ENCODE results near the gene TMED1.
"Not testable (repeated sequence)": the region's sequence is repeated elsewhere in the genome, so short reads cannot be mapped to it uniquely, and the experiment has no call there.

TMED1 gene

DNA sequence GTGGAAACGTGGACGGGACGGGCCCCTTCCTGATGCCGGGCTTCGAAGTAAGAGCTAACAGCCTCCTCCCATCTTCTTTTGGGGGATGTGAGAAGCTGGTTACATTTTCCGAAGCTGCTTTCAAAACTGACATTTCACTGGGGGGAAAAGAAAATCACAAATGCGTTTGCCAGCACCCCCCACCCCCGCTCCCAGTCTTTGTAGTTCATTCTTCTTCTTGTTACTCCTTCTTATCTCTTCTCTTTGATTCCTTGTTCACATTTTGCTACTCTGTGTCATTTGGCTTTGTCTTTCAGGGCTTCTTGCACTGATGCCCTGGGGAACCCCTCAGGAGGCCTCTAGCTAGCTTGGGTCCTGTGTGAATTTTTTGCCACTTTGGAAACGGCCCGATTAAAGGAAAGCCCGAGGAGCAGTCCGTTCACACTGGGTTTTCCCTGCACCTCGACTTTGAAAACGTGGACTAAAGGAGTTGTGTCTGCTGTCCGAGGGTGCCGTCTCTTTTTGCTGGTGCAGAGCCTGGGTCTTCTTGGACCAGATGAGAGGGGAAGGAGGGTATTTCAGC is 36.6 kb upstream of the TMED1 start:
- Histone ChIP-seq H3K4me3 (ENCODE audit: low read length in 2 of 2) (peak overlapping the region; percentile 52 to 78), H3K36me3 (ENCODE audit: control insufficient read depth in 2 of 2, insufficient read depth in 2 of 2, low read length in 2 of 2) (no peaks in the 10 kb centered on the region), H3K27me3 (ENCODE audit: control insufficient read depth in 1 of 2, insufficient read depth in 2 of 2, low read length in 2 of 2) (no peaks in the 10 kb centered on the region), H3K9ac (ENCODE audit: low read length in 2 of 2) (peak overlapping the region; percentile 60 to 78), H3K27ac (ENCODE audit: low read length) (peak overlapping the region; percentile 55), H3K4me1 (ENCODE audit: control insufficient read depth, insufficient read depth, low read length) (peaks cover 21% of the 10 kb centered on the region), H3K9me3 (ENCODE audit: control insufficient read depth in 2 of 2, low read length in 2 of 2) (no peaks in the 10 kb centered on the region)

GRCh38 chr19:10871711-10872545 is 35.9 kb upstream of the TMED1 start:
- peak overlapping the region; percentile 52 to 78 for H3K4me3 ChIP-seq (ENCODE audit: low read length in 2 of 2)
- peaks cover 19% of the 10 kb centered on the region for H3K4me1 ChIP-seq (ENCODE audit: control insufficient read depth, insufficient read depth, low read length)
- peak overlapping the region; percentile 60 to 78 for H3K9ac ChIP-seq (ENCODE audit: low read length in 2 of 2)
- no peaks in the 10 kb centered on the region for H3K27me3 ChIP-seq (ENCODE audit: control insufficient read depth in 1 of 2, insufficient read depth in 2 of 2, low read length in 2 of 2)
- peak overlapping the region; percentile 55 for H3K27ac ChIP-seq (ENCODE audit: low read length)
- no peaks in the 10 kb centered on the region for H3K36me3 ChIP-seq (ENCODE audit: control insufficient read depth in 2 of 2, insufficient read depth in 2 of 2, low read length in 2 of 2)
- no peaks in the 10 kb centered on the region for H3K9me3 ChIP-seq (ENCODE audit: control insufficient read depth in 2 of 2, low read length in 2 of 2)

DNA sequence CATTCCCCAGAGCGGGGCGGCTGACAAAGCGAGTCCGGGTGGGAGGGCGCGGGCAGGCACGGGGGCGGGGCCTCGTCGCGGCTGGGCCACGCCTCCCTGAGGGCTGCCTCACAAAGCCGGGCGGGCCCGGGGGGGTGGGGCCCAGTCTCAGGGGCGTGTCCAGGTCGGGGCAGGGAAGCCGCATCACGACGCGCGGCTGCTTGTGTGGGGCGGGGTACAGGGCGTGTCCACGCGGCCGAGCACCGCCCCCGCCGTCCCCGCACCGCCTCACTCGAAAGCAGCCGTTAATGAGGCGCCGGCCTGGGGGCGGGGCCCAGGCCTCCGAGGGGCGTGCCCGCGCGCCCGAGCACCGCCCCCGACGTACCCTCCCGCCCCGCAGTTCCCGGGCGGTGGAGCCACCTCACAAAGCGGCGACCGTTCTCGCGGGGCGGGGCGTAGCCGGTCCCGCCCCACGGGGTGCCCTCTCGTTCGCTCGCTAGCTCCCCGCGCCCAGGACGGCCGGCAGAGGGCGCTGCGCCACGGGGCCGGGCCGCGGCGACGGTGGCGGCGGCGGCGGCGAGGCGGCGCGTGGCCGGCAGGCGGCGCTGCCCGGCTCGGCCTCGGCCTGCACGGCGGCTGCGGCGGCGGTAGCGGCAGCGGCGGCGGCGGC is 35.1 kb upstream of the TMED1 start, which contains the start of gene CARM1:
Gene CARM1, plus strand, starts transcription at position 599 of the 649 bp plus-strand sequence. CDS start 150 bp downstream, outside the sequence.
- H3K27ac ChIP-seq (ENCODE audit: low read length): peak within 1 kb of the TSS; percentile 82
- H3K9me3 ChIP-seq (ENCODE audit: control insufficient read depth in 2 of 2, low read length in 2 of 2): no peaks in the 10 kb centered on the region
- H3K9ac ChIP-seq (ENCODE audit: low read length in 2 of 2): peak within 1 kb of the TSS; percentile 74 to 80
- H3K27me3 ChIP-seq (ENCODE audit: control insufficient read depth in 1 of 2, insufficient read depth in 2 of 2, low read length in 2 of 2): no peaks in the 10 kb centered on the region
- peaks cover 14% of the 10 kb centered on the region for H3K4me1 ChIP-seq (ENCODE audit: control insufficient read depth, insufficient read depth, low read length)
- H3K36me3 ChIP-seq (ENCODE audit: control insufficient read depth in 2 of 2, insufficient read depth in 2 of 2, low read length in 2 of 2): no peaks in the 10 kb centered on the region
- peak within 1 kb of the TSS; percentile 78 to 80 for H3K4me3 ChIP-seq (ENCODE audit: low read length in 2 of 2)

DNA sequence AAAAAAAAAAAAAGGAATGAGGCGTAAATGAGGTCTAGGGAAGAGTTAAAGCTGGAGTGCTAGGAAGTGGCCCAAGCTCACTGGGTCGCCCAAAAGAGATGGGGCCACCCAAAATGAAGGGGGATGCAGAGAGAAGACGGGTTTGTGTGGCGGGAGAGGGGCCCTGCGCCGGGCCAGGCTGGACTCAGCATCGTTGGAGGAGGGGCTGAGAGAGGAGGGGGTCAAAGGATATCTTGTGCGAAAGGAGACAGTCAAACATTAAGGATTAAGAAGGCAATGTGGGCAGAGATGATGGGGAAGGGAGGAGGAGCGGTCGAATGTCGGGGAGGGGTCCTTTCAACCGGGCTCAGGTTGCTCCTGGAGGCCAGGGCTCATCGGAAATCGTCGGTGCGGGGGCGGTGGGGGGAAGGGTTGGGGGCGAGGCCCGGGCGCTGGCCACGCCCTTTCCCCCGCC is 34.5 kb upstream of the TMED1 start:
- peak overlapping the region; percentile 77 to 80 for H3K4me3 ChIP-seq (ENCODE audit: low read length in 2 of 2)
- H3K27ac ChIP-seq (ENCODE audit: low read length): peak overlapping the region; percentile 82
- H3K36me3 ChIP-seq (ENCODE audit: control insufficient read depth in 2 of 2, insufficient read depth in 2 of 2, low read length in 2 of 2): no peaks in the 10 kb centered on the region
- H3K27me3 ChIP-seq (ENCODE audit: control insufficient read depth in 1 of 2, insufficient read depth in 2 of 2, low read length in 2 of 2): no peaks in the 10 kb centered on the region
- H3K9me3 ChIP-seq (ENCODE audit: control insufficient read depth in 2 of 2, low read length in 2 of 2): no peaks in the 10 kb centered on the region
- peaks cover 14% of the 10 kb centered on the region for H3K4me1 ChIP-seq (ENCODE audit: control insufficient read depth, insufficient read depth, low read length)
- H3K9ac ChIP-seq (ENCODE audit: low read length in 2 of 2): peak overlapping the region; percentile 74 to 80

GRCh38 chr19:10869872-10870311 is 33.9 kb upstream of the TMED1 start:
- H3K4me1 ChIP-seq (ENCODE audit: control insufficient read depth, insufficient read depth, low read length): peaks cover 13% of the 10 kb centered on the region

GRCh38 chr19:10868872-10869547 is 33.0 kb upstream of the TMED1 start:
- Histone ChIP-seq H3K9me3 (ENCODE audit: control insufficient read depth in 2 of 2, low read length in 2 of 2) (no peaks in the 10 kb centered on the region), H3K4me1 (ENCODE audit: control insufficient read depth, insufficient read depth, low read length) (peaks cover 18% of the 10 kb centered on the region), H3K9ac (ENCODE audit: low read length in 2 of 2) (no peak overlapping the region), H3K27ac (ENCODE audit: low read length) (no peak overlapping the region), H3K4me3 (ENCODE audit: low read length in 2 of 2) (no peak overlapping the region), H3K36me3 (ENCODE audit: control insufficient read depth in 2 of 2, insufficient read depth in 2 of 2, low read length in 2 of 2) (no peaks in the 10 kb centered on the region), H3K27me3 (ENCODE audit: control insufficient read depth in 1 of 2, insufficient read depth in 2 of 2, low read length in 2 of 2) (no peaks in the 10 kb centered on the region)

More at GRCh38 chr19:10869872-10870311, 33.9 kb upstream of the TMED1 start:
- H3K27me3 ChIP-seq (ENCODE audit: control insufficient read depth in 1 of 2, insufficient read depth in 2 of 2, low read length in 2 of 2); H3K4me3 ChIP-seq (ENCODE audit: low read length in 2 of 2); H3K36me3 ChIP-seq (ENCODE audit: control insufficient read depth in 2 of 2, insufficient read depth in 2 of 2, low read length in 2 of 2); H3K9ac ChIP-seq (ENCODE audit: low read length in 2 of 2); H3K27ac ChIP-seq (ENCODE audit: low read length); H3K9me3 ChIP-seq (ENCODE audit: control insufficient read depth in 2 of 2, low read length in 2 of 2): not testable (repeated sequence)

GRCh38 chr19:10866495-10866894 is 30.5 kb upstream of the TMED1 start:
- Histone ChIP-seq H3K36me3 (ENCODE audit: control insufficient read depth in 2 of 2, insufficient read depth in 2 of 2, low read length in 2 of 2) (no peaks in the 10 kb centered on the region), H3K9me3 (ENCODE audit: control insufficient read depth in 2 of 2, low read length in 2 of 2) (no peaks in the 10 kb centered on the region), H3K4me3 (ENCODE audit: low read length in 2 of 2) (no peak overlapping the region), H3K4me1 (ENCODE audit: control insufficient read depth, insufficient read depth, low read length) (peaks cover 10% of the 10 kb centered on the region), H3K27me3 (ENCODE audit: control insufficient read depth in 1 of 2, insufficient read depth in 2 of 2, low read length in 2 of 2) (no peaks in the 10 kb centered on the region), H3K9ac (ENCODE audit: low read length in 2 of 2) (no peak overlapping the region), H3K27ac (ENCODE audit: low read length) (no peak overlapping the region)

GRCh38 chr19:10864538-10864899 is 28.5 kb upstream of the TMED1 start:
- H3K4me1 ChIP-seq (ENCODE audit: control insufficient read depth, insufficient read depth, low read length): peaks cover 7% of the 10 kb centered on the region
- H3K4me3 ChIP-seq (ENCODE audit: low read length in 2 of 2): peak overlapping the region in 1 of 2 donors; percentile 49
- no peaks in the 10 kb centered on the region for H3K9me3 ChIP-seq (ENCODE audit: control insufficient read depth in 2 of 2, low read length in 2 of 2)
- no peaks in the 10 kb centered on the region for H3K27me3 ChIP-seq (ENCODE audit: control insufficient read depth in 1 of 2, insufficient read depth in 2 of 2, low read length in 2 of 2)
- no peak overlapping the region for H3K27ac ChIP-seq (ENCODE audit: low read length)
- H3K9ac ChIP-seq (ENCODE audit: low read length in 2 of 2): peak overlapping the region; percentile 26 to 64
- no peaks in the 10 kb centered on the region for H3K36me3 ChIP-seq (ENCODE audit: control insufficient read depth in 2 of 2, insufficient read depth in 2 of 2, low read length in 2 of 2)

GRCh38 chr19:10863107-10863717 is 27.2 kb upstream of the TMED1 start:
- Histone ChIP-seq H3K9me3 (ENCODE audit: control insufficient read depth in 2 of 2, low read length in 2 of 2) (no peaks in the 10 kb centered on the region), H3K27ac (ENCODE audit: low read length) (no peak overlapping the region), H3K4me3 (ENCODE audit: low read length in 2 of 2) (no peak overlapping the region), H3K36me3 (ENCODE audit: control insufficient read depth in 2 of 2, insufficient read depth in 2 of 2, low read length in 2 of 2) (no peaks in the 10 kb centered on the region), H3K4me1 (ENCODE audit: control insufficient read depth, insufficient read depth, low read length) (peaks cover 7% of the 10 kb centered on the region), H3K27me3 (ENCODE audit: control insufficient read depth in 1 of 2, insufficient read depth in 2 of 2, low read length in 2 of 2) (no peaks in the 10 kb centered on the region), H3K9ac (ENCODE audit: low read length in 2 of 2) (no peak overlapping the region)

- H3K9me3 ChIP-seq (ENCODE audit: control insufficient read depth in 2 of 2, low read length in 2 of 2): no peaks in the 10 kb centered on the region
- no peak overlapping the region for H3K9ac ChIP-seq (ENCODE audit: low read length in 2 of 2)
- no peak overlapping the region for H3K4me3 ChIP-seq (ENCODE audit: low read length in 2 of 2)
- H3K27me3 ChIP-seq (ENCODE audit: control insufficient read depth in 1 of 2, insufficient read depth in 2 of 2, low read length in 2 of 2): no peaks in the 10 kb centered on the region
- H3K27ac ChIP-seq (ENCODE audit: low read length): no peak overlapping the region
- no peaks in the 10 kb centered on the region for H3K36me3 ChIP-seq (ENCODE audit: control insufficient read depth in 2 of 2, insufficient read depth in 2 of 2, low read length in 2 of 2)
- H3K4me1 ChIP-seq (ENCODE audit: control insufficient read depth, insufficient read depth, low read length): peaks cover 7% of the 10 kb centered on the region
Observed at GRCh38 chr19:10862561-10863106, 26.6 kb upstream of the TMED1 start.
